ENCODE data around the gene GSX2.

DNA sequence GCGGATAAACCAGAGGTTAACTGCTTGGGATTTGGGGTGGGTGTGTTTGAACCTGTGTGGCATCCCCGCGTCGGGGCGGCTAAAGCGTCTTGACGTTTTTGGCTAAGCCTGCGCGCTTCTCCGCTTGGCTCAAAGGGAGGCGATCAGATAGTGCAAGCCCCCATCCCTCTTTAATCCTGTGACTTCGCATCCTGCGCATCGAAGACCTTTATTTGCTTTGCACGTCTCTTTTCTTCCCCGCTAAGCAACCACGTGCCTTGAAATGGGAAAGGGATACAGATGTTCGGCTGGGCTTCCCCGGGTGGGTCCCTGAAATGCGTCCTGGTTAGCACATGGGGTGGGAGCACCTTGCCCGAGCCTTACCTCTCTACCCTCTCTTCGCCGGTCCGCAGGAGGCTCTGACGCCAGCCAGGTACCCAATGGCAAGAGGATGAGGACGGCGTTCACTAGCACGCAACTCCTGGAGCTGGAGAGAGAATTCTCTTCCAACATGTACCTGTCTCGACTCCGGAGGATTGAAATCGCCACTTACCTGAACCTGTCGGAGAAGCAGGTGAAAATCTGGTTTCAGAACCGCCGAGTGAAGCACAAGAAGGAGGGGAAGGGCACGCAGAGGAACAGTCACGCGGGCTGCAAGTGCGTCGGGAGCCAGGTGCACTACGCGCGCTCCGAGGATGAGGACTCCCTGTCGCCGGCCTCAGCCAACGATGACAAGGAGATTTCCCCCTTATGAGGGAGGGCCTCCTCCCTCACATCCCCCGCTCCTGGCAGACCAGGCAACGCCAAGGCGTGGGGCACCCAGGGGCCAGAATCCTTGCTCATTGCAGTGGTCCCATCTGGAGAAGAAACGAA is 1.5 kb downstream of the GSX2 start:
- TF ChIP-seq POLR2AphosphoS5 (IDR thresholded peaks at IDR 0.05; ENCODE audit: low read depth, low read length) (no peak), CTCF (IDR thresholded peaks at IDR 0.05 in 2 of 3, conservative IDR thresholded peaks at IDR 0.05 in 1 of 3; ENCODE audit: borderline replicate concordance in 1 of 3, insufficient read depth in 1 of 3, low read depth in 2 of 3, low read length in 2 of 3) (no peak), EZH2phosphoT487 (IDR thresholded peaks at IDR 0.05; ENCODE audit: borderline replicate concordance) (no peak)
- TF ChIP-seq, protein P1, sequence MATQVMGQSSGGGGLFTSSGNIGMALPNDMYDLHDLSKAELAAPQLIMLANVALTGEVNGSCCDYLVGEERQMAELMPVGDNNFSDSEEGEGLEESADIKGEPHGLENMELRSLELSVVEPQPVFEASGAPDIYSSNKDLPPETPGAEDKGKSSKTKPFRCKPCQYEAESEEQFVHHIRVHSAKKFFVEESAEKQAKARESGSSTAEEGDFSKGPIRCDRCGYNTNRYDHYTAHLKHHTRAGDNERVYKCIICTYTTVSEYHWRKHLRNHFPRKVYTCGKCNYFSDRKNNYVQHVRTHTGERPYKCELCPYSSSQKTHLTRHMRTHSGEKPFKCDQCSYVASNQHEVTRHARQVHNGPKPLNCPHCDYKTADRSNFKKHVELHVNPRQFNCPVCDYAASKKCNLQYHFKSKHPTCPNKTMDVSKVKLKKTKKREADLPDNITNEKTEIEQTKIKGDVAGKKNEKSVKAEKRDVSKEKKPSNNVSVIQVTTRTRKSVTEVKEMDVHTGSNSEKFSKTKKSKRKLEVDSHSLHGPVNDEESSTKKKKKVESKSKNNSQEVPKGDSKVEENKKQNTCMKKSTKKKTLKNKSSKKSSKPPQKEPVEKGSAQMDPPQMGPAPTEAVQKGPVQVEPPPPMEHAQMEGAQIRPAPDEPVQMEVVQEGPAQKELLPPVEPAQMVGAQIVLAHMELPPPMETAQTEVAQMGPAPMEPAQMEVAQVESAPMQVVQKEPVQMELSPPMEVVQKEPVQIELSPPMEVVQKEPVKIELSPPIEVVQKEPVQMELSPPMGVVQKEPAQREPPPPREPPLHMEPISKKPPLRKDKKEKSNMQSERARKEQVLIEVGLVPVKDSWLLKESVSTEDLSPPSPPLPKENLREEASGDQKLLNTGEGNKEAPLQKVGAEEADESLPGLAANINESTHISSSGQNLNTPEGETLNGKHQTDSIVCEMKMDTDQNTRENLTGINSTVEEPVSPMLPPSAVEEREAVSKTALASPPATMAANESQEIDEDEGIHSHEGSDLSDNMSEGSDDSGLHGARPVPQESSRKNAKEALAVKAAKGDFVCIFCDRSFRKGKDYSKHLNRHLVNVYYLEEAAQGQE (IDR thresholded peaks at IDR 0.05; ENCODE audit: low read depth) = no peak

Data from HCT116 (cell line).